Tibial nerve (tissue), 4 donors: Measurements from ENCODE around the gene TIMM17A.
"Not testable (repeated sequence)": the region's sequence is repeated elsewhere in the genome, so short reads cannot be mapped to it uniquely, and the experiment has no call there.

ENCODE experiments used
- EP300 ChIP-seq, 2 donors: sonication (generic); formaldehyde crosslinking; IDR thresholded peaks; one replicate each; pipeline ENCODE4 v1.6.1; 2017; ENCODE audit warnings: antibody characterized with exemption in 2 of 2, mild to moderate bottlenecking in 1 of 2
- POLR2A ChIP-seq, 2 donors: fragments of 450-650 bp; IDR thresholded peaks; one replicate each; pipeline ENCODE4 v1.6.1; 2017; ENCODE audit warnings: antibody characterized with exemption in 2 of 2, mild to moderate bottlenecking in 2 of 2, moderate library complexity in 2 of 2
- TF ChIP-seq, protein P1 (sequence below), 5 experiments: fragments of 200-600 bp in 3 of 5; fragments of 450-650 bp in 2 of 5; sonication (generic) in 3 of 5; IDR thresholded peaks; one replicate each; pipeline ENCODE4 v1.5.1; 2016 to 2019; ENCODE audit warnings: antibody characterized with exemption in 5 of 5, mild to moderate bottlenecking in 3 of 5, moderate library complexity in 2 of 5

GRCh38 chr1:201940316-201940715 lies 15.0 kb upstream of the TIMM17A start:
- TF ChIP-seq, protein P1, sequence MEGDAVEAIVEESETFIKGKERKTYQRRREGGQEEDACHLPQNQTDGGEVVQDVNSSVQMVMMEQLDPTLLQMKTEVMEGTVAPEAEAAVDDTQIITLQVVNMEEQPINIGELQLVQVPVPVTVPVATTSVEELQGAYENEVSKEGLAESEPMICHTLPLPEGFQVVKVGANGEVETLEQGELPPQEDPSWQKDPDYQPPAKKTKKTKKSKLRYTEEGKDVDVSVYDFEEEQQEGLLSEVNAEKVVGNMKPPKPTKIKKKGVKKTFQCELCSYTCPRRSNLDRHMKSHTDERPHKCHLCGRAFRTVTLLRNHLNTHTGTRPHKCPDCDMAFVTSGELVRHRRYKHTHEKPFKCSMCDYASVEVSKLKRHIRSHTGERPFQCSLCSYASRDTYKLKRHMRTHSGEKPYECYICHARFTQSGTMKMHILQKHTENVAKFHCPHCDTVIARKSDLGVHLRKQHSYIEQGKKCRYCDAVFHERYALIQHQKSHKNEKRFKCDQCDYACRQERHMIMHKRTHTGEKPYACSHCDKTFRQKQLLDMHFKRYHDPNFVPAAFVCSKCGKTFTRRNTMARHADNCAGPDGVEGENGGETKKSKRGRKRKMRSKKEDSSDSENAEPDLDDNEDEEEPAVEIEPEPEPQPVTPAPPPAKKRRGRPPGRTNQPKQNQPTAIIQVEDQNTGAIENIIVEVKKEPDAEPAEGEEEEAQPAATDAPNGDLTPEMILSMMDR (IDR thresholded peaks at IDR 0.05), result not testable (repeated sequence)
- TF ChIP-seq POLR2A, EP300 (IDR thresholded peaks at IDR 0.05): not testable (repeated sequence)
